Fibroblast of mammary gland (primary cell): ENCODE measurements around the gene TPSB2.
"Not testable (repeated sequence)": the region's sequence is repeated elsewhere in the genome, so short reads cannot be mapped to it uniquely, and the experiment has no call there.

Source experiments
- DNase-seq: peaks from one replicate; pipeline ENCODE4 v3.0.0-alpha.2; 2010; ENCODE audit warnings: low read depth
- H3K4me3 ChIP-seq: 2 replicates; pipeline ENCODE4 v1.5.1; 2011; ENCODE audit warnings: low read depth, mild to moderate bottlenecking, low read length, moderate library complexity; ENCODE audit not compliant: control insufficient read depth
- CTCF ChIP-seq: conservative IDR thresholded peaks from 2 replicates; pipeline ENCODE4 v1.5.1; 2011; ENCODE audit warnings: low read depth, low read length, inconsistent platforms; ENCODE audit not compliant: control insufficient read depth, insufficient read depth

The TPSB2 gene

GRCh38 chr16:1200014-1200627, 29.9 kb downstream of the TPSB2 start:
- DNase-seq: no peak
- TF ChIP-seq CTCF: no peak
- no peak overlapping the region for H3K4me3 ChIP-seq

- H3K4me3 ChIP-seq: no peak overlapping the region
- TF ChIP-seq CTCF: no peak
- no peak for DNase-seq
These were observed 30.5 kb downstream of the TPSB2 start for GRCh38 chr16:1199347-1200013.

GRCh38 chr16:1198671-1199346, 31.2 kb downstream of the TPSB2 start:
- H3K4me3 ChIP-seq, DNase-seq: not testable (repeated sequence)

GRCh38 chr16:1198194-1198593, 31.8 kb downstream of the TPSB2 start:
- no peak for TF ChIP-seq CTCF
- no peak overlapping the region for H3K4me3 ChIP-seq
- DNase-seq: no peak

GRCh38 chr16:1197237-1197866, 32.6 kb downstream of the TPSB2 start:
- DNase-seq: no peak
- no peak for TF ChIP-seq CTCF
- H3K4me3 ChIP-seq: no peak overlapping the region

- TF ChIP-seq CTCF: no peak
- DNase-seq: no peak
- no peak overlapping the region for H3K4me3 ChIP-seq
These were observed 33.5 kb downstream of the TPSB2 start for GRCh38 chr16:1196494-1196893.

GRCh38 chr16:1195393-1195666, 34.7 kb downstream of the TPSB2 start:
- no peak overlapping the region for H3K4me3 ChIP-seq
- TF ChIP-seq CTCF: no peak
- DNase-seq: no peak
